RWPE2 (cell line): ENCODE measurements around the gene SLC39A11.

Experiments used
- ATAC-seq: fragments of 200-7000 bp; cut with Tn5 transposase; 3 replicates; pipeline ENCODE4 v1.9.1; 2021; ENCODE audit warnings: low read depth
- DNase-seq: peaks from one replicate; pipeline ENCODE4 v3.0.0-alpha.2; 2020; ENCODE audit warnings: low spot score
- H3K27ac ChIP-seq: fragments of 450-650 bp; 2 replicates; pipeline ENCODE4 v1.5.1; 2017; ENCODE audit warnings: mild to moderate bottlenecking; ENCODE audit not compliant: poor library complexity, severe bottlenecking
- H3K27me3 ChIP-seq: fragments of 250-450 bp; sonication (Bioruptor Pico); 2 replicates; pipeline ENCODE4 v1.5.1; 2021; ENCODE audit warnings: mild to moderate bottlenecking, moderate library complexity; ENCODE audit not compliant: insufficient read depth, poor library complexity, severe bottlenecking
- H3K36me3 ChIP-seq: fragments of 250-450 bp; sonication (Bioruptor Pico); 2 replicates; pipeline ENCODE4 v1.5.1; 2020; ENCODE audit warnings: low read depth, mild to moderate bottlenecking, moderate library complexity
- H3K4me1 ChIP-seq: fragments of 250-450 bp; sonication (Bioruptor Pico); 2 replicates; pipeline ENCODE4 v1.5.1; 2021; ENCODE audit warnings: mild to moderate bottlenecking, moderate library complexity; ENCODE audit not compliant: insufficient read depth, poor library complexity, severe bottlenecking
- H3K4me3 ChIP-seq: fragments of 250-450 bp; sonication (Bioruptor Pico); 2 replicates; pipeline ENCODE4 v1.5.1; 2021; ENCODE audit warnings: mild to moderate bottlenecking, moderate library complexity; ENCODE audit not compliant: severe bottlenecking
- H3K9me3 ChIP-seq: fragments of 250-450 bp; sonication (Bioruptor Pico); 2 replicates; pipeline ENCODE4 v1.5.1; 2021; ENCODE audit warnings: mild to moderate bottlenecking, moderate library complexity; ENCODE audit not compliant: severe bottlenecking
- CTCF ChIP-seq: fragments of 450-650 bp; IDR thresholded peaks from one replicate; pipeline ENCODE4 v1.5.1; 2017; ENCODE audit warnings: mild to moderate bottlenecking, moderate library complexity; ENCODE audit not compliant: poor library complexity, severe bottlenecking

SLC39A11 gene

GRCh38 chr17:72955391-72956140 lies 136.9 kb downstream of the SLC39A11 start:
- Histone ChIP-seq H3K4me1 (no peaks in the 10 kb centered on the region), H3K27me3 (no peaks in the 10 kb centered on the region), H3K4me3 (no peak overlapping the region), H3K9me3 (no peaks in the 10 kb centered on the region), H3K36me3 (no peaks in the 10 kb centered on the region), H3K27ac (no peak overlapping the region)
- DNase-seq (no peak), ATAC-seq (no peak)
- TF ChIP-seq CTCF, result no peak

- Histone ChIP-seq H3K36me3 (no peaks in the 10 kb centered on the region), H3K9me3 (no peaks in the 10 kb centered on the region), H3K27me3 (no peaks in the 10 kb centered on the region), H3K4me1 (no peaks in the 10 kb centered on the region), H3K27ac (no peak overlapping the region), H3K4me3 (no peak overlapping the region)
- DNase-seq, result no peak
- no peak for ATAC-seq
- no peak for TF ChIP-seq CTCF
Measured at GRCh38 chr17:72954579-72954978, 137.9 kb downstream of the SLC39A11 start.

GRCh38 chr17:72953621-72954020 lies 138.9 kb downstream of the SLC39A11 start:
- ATAC-seq (0 out of 3 replicates have a peak, but pooled peaks have one; percentile 41), DNase-seq (no peak)
- Histone ChIP-seq H3K27ac (no peak overlapping the region), H3K36me3 (no peaks in the 10 kb centered on the region), H3K9me3 (no peaks in the 10 kb centered on the region), H3K27me3 (no peaks in the 10 kb centered on the region), H3K4me3 (no peak overlapping the region), H3K4me1 (no peaks in the 10 kb centered on the region)
- TF ChIP-seq CTCF, result no peak

GRCh38 chr17:72952641-72953315 lies 139.7 kb downstream of the SLC39A11 start:
- no peaks in the 10 kb centered on the region for H3K4me1 ChIP-seq
- H3K27me3 ChIP-seq, result no peaks in the 10 kb centered on the region
- no peaks in the 10 kb centered on the region for H3K9me3 ChIP-seq
- DNase-seq, result no peak
- TF ChIP-seq CTCF, result no peak
- no peaks in the 10 kb centered on the region for H3K36me3 ChIP-seq
- H3K27ac ChIP-seq, result no peak overlapping the region
- no peak overlapping the region for H3K4me3 ChIP-seq
- no peak for ATAC-seq

DNA sequence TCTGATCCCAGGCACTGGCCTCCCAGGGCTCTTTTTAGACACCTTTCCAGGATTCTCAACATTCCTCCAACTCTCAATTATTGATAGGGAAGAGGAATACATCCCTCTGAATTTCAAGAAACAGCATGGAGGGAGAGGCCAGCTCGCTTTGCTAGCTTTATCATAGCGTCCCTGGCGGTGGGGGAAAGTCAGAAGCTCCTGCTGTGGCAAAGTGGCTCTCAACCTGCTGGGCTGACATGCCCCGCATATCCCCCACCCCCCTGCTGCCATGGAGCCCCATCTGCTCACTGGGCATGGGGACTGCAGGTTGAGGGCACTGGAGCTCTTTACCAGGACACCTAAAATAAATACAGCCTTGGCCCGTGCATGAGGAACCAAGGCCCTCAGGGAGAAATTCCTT lies 140.3 kb downstream of the SLC39A11 start:
- no peak overlapping the region for H3K27ac ChIP-seq
- H3K4me3 ChIP-seq, result no peak overlapping the region
- TF ChIP-seq CTCF, result no peak
- H3K27me3 ChIP-seq, result no peaks in the 10 kb centered on the region
- no peak for ATAC-seq
- no peaks in the 10 kb centered on the region for H3K9me3 ChIP-seq
- no peaks in the 10 kb centered on the region for H3K4me1 ChIP-seq
- no peaks in the 10 kb centered on the region for H3K36me3 ChIP-seq
- no peak for DNase-seq
